HuH-7 (cell line): ENCODE measurements around the gene SLC25A29.
"Not testable (repeated sequence)": the region's sequence is repeated elsewhere in the genome, so short reads cannot be mapped to it uniquely, and the experiment has no call there.

ENCODE experiments used
- DNase-seq: peaks from one replicate; pipeline ENCODE4 v3.0.0; 2011; ENCODE audit warnings: low spot score

SLC25A29 gene

GRCh38 chr14:100306101-100306997 lies at the start of gene SLC25A29:
SLC25A29 (minus strand) TSS chr14:100306444; CDS start chr14:100306232, 212 bp downstream.
- peak; percentile 97 for DNase-seq

- no peak for DNase-seq
These were observed 44.7 kb upstream of the SLC25A29 start for GRCh38 chr14:100350986-100351385.

GRCh38 chr14:100350276-100350926 lies 44.2 kb upstream of the SLC25A29 start:
- no peak for DNase-seq

- DNase-seq, result no peak
These were observed 42.8 kb upstream of the SLC25A29 start for GRCh38 chr14:100348784-100349685.

GRCh38 chr14:100348253-100348729 lies 42.0 kb upstream of the SLC25A29 start:
- no peak for DNase-seq

- DNase-seq, result no peak
These were observed 40.3 kb upstream of the SLC25A29 start for GRCh38 chr14:100346306-100347091.

GRCh38 chr14:100345711-100346110 lies 39.5 kb upstream of the SLC25A29 start:
- DNase-seq, result no peak

- not testable (repeated sequence) for DNase-seq
These were observed 38.4 kb upstream of the SLC25A29 start for GRCh38 chr14:100344657-100345056.

- not testable (repeated sequence) for DNase-seq
These were observed 36.6 kb upstream of the SLC25A29 start for GRCh38 chr14:100342826-100343225.

GRCh38 chr14:100342195-100342594 lies 36.0 kb upstream of the SLC25A29 start:
- no peak for DNase-seq

GRCh38 chr14:100341301-100342031 lies 35.2 kb upstream of the SLC25A29 start:
- no peak for DNase-seq

GRCh38 chr14:100340423-100340813 lies 34.2 kb upstream of the SLC25A29 start:
- no peak for DNase-seq

GRCh38 chr14:100339766-100340422 lies 33.6 kb upstream of the SLC25A29 start:
- DNase-seq, result no peak

GRCh38 chr14:100336618-100337530 lies 30.6 kb upstream of the SLC25A29 start:
- DNase-seq, result no peak

- DNase-seq, result no peak
These were observed 28.7 kb upstream of the SLC25A29 start for GRCh38 chr14:100334904-100335303.

GRCh38 chr14:100333827-100334226 lies 27.6 kb upstream of the SLC25A29 start:
- DNase-seq, result no peak

GRCh38 chr14:100333311-100333710 lies 27.1 kb upstream of the SLC25A29 start:
- DNase-seq, result no peak

GRCh38 chr14:100332797-100333196 lies 26.6 kb upstream of the SLC25A29 start:
- DNase-seq, result no peak

GRCh38 chr14:100332071-100332639 lies 25.9 kb upstream of the SLC25A29 start:
- no peak for DNase-seq
